ENCODE measurements around the gene NOTCH1.

- TF ChIP-seq CTCF (IDR thresholded peaks at IDR 0.05) (no peak), E2F4 (CRISPR knock-in tag; IDR thresholded peaks at IDR 0.05; ENCODE audit: borderline replicate concordance, low read depth) (no peak), NFE2L1 (CRISPR knock-in tag; IDR thresholded peaks at IDR 0.05) (no peak), NFATC4 (CRISPR knock-in tag; IDR thresholded peaks at IDR 0.05) (no peak), HMGXB4 (CRISPR knock-in tag; IDR thresholded peaks at IDR 0.05) (no peak), CREB1 (CRISPR knock-in tag; IDR thresholded peaks at IDR 0.05) (no peak), ZBTB21 (CRISPR knock-in tag; IDR thresholded peaks at IDR 0.05; ENCODE audit: borderline replicate concordance) (no peak), ZBTB43 (CRISPR knock-in tag; IDR thresholded peaks at IDR 0.05) (no peak), E2F1 (CRISPR knock-in tag; IDR thresholded peaks at IDR 0.05) (no peak)
These were observed 75.5 kb downstream of the NOTCH1 start for GRCh38 chr9:136470356-136470755.

All from WTC11 (cell line).